SK-N-SH treated with all-trans-retinoic acid at 6 μM for 48 hours (cell line): ENCODE measurements around the gene TAS2R60.

Experiments used
- ATAC-seq: fragments of 200-7000 bp; cut with Tn5 transposase; 3 replicates; pipeline ENCODE4 v1.9.1; 2020; ENCODE audit warnings: mild to moderate bottlenecking, moderate library complexity
- ARNTL ChIP-seq: fragments of 450-650 bp; formaldehyde crosslinking; IDR thresholded peaks from 2 replicates; pipeline ENCODE4 v1.5.0; 2020; ENCODE audit warnings: low read depth, mild to moderate bottlenecking, moderate library complexity, borderline replicate concordance
- BACH2 ChIP-seq: fragments of 250-450 bp; sonication (Bioruptor Pico); IDR thresholded peaks from 2 replicates; pipeline ENCODE4 v1.9.0; 2021; ENCODE audit warnings: mild to moderate bottlenecking, borderline replicate concordance
- CREB5 ChIP-seq: fragments of 250-450 bp; sonication (Bioruptor Pico); IDR thresholded peaks from 2 replicates; pipeline ENCODE4 v1.5.1; 2020; ENCODE audit warnings: low read depth, mild to moderate bottlenecking, moderate library complexity
- ESRRG ChIP-seq: fragments of 250-450 bp; sonication (Bioruptor Pico); IDR thresholded peaks from 2 replicates; pipeline ENCODE4 v1.6.1; 2021; ENCODE audit warnings: mild to moderate bottlenecking
- GLIS3 ChIP-seq: fragments of 250-450 bp; sonication (Bioruptor Pico); IDR thresholded peaks from 2 replicates; pipeline ENCODE4 v1.5.0; 2020; ENCODE audit warnings: mild to moderate bottlenecking, moderate library complexity
- ISL1 ChIP-seq: fragments of 250-450 bp; sonication (Bioruptor Pico); IDR thresholded peaks from 2 replicates; pipeline ENCODE4 v2.1.2; 2022; ENCODE audit warnings: mild to moderate bottlenecking, moderate library complexity
- OSR1 ChIP-seq: fragments of 250-450 bp; sonication (Bioruptor Pico); IDR thresholded peaks from 2 replicates; pipeline ENCODE4 v1.8.0; 2022; ENCODE audit warnings: moderate library complexity, mild to moderate bottlenecking, inconsistent platforms
- PATZ1 ChIP-seq: fragments of 250-450 bp; sonication (Bioruptor Pico); IDR thresholded peaks from 2 replicates; pipeline ENCODE4 v1.8.0; 2020; ENCODE audit warnings: mild to moderate bottlenecking, moderate library complexity, borderline replicate concordance
- POU6F1 ChIP-seq: fragments of 250-450 bp; sonication (Bioruptor Pico); IDR thresholded peaks from 2 replicates; pipeline ENCODE4 v1.8.0; 2021; ENCODE audit warnings: low read depth, mild to moderate bottlenecking, moderate library complexity, borderline replicate concordance
- PPARA ChIP-seq: fragments of 250-450 bp; sonication (Bioruptor Pico); IDR thresholded peaks from 2 replicates; pipeline ENCODE4 v1.5.0; 2020; ENCODE audit warnings: mild to moderate bottlenecking, borderline replicate concordance
- RARB ChIP-seq: fragments of 250-450 bp; sonication (Bioruptor Pico); IDR thresholded peaks from 2 replicates; pipeline ENCODE4 v1.8.0; 2021; ENCODE audit warnings: mild to moderate bottlenecking, moderate library complexity
- TCF4 ChIP-seq: fragments of 250-450 bp; sonication (Bioruptor Pico); IDR thresholded peaks from 2 replicates; pipeline ENCODE4 v1.8.0; 2021; ENCODE audit warnings: mild to moderate bottlenecking, moderate library complexity, borderline replicate concordance
- TOX ChIP-seq: fragments of 250-450 bp; sonication (Bioruptor Pico); IDR thresholded peaks from 2 replicates; pipeline ENCODE4 v1.8.0; 2021; ENCODE audit warnings: mild to moderate bottlenecking, moderate library complexity, borderline replicate concordance
- TSHZ2 ChIP-seq: fragments of 250-450 bp; sonication (Bioruptor Pico); IDR thresholded peaks from 2 replicates; pipeline ENCODE4 v1.5.0; 2020; ENCODE audit warnings: mild to moderate bottlenecking, moderate library complexity
- ZC3H10 ChIP-seq: fragments of 250-450 bp; sonication (Bioruptor Pico); IDR thresholded peaks from 2 replicates; pipeline ENCODE4 v1.5.1; 2021; ENCODE audit warnings: mild to moderate bottlenecking, moderate library complexity
- ZFP30 ChIP-seq: fragments of 450-650 bp; formaldehyde crosslinking; IDR thresholded peaks from 2 replicates; pipeline ENCODE4 v1.5.0; 2022; ENCODE audit warnings: mild to moderate bottlenecking, moderate library complexity
- ZNF565 ChIP-seq: fragments of 450-650 bp; formaldehyde crosslinking; conservative IDR thresholded peaks from 2 replicates; pipeline ENCODE4 v1.5.0; 2020; ENCODE audit warnings: low read depth, mild to moderate bottlenecking, moderate library complexity
- ZNF70 ChIP-seq: fragments of 450-650 bp; formaldehyde crosslinking; IDR thresholded peaks from 2 replicates; pipeline ENCODE4 v1.5.0; 2020; ENCODE audit warnings: mild to moderate bottlenecking, moderate library complexity
- ZNF8 ChIP-seq: fragments of 450-650 bp; formaldehyde crosslinking; IDR thresholded peaks from 2 replicates; pipeline ENCODE4 v1.5.0; 2020; ENCODE audit warnings: mild to moderate bottlenecking, moderate library complexity

Gene TAS2R60

GRCh38 chr7:143443153-143443552 lies at the start of gene TAS2R60:
TSS of gene TAS2R60 (plus strand) at chr7:143443453. CDS start at chr7:143443453, 0 bp downstream.
- no peak for TF ChIP-seq POU6F1 (CRISPR knock-in tag)
- no peak for ATAC-seq

- ATAC-seq, result peak; percentile 0
- peak; percentile 82; the same call in 1 of the 2 replicates for TF ChIP-seq GLIS3
- TF ChIP-seq ESRRG, result no peak
- 0 out of 2 replicates have a peak, but pooled peaks have one; percentile 81 for TF ChIP-seq RARB
- no peak for TF ChIP-seq ARNTL (CRISPR knock-in tag)
- peak; percentile 49 for TF ChIP-seq PATZ1
- peak; percentile 79; the same call in 1 of the 2 replicates for TF ChIP-seq TOX (CRISPR knock-in tag)
- TF ChIP-seq ZC3H10 (CRISPR knock-in tag), result peak; percentile 89
- TF ChIP-seq, all 23 proteins: peak for 5
Observed at GRCh38 chr7:143394068-143394467, 49.2 kb upstream of the TAS2R60 start.

GRCh38 chr7:143394777-143395176 lies 48.5 kb upstream of the TAS2R60 start:
- no peak for TF ChIP-seq PPARA (CRISPR knock-in tag)
- TF ChIP-seq BACH2, result no peak
- no peak for TF ChIP-seq ISL1 (CRISPR knock-in tag)
- no peak for TF ChIP-seq ZNF70
- TF ChIP-seq ZNF8 (CRISPR knock-in tag), result no peak
- TF ChIP-seq ZNF565 (CRISPR knock-in tag), result no peak
- TF ChIP-seq PATZ1, result no peak; the same call in 1 of the 2 replicates
- no peak for TF ChIP-seq GLIS3
- no peak for TF ChIP-seq CREB5 (CRISPR knock-in tag)
- no peak; the same call in 1 of the 2 replicates for TF ChIP-seq TOX (CRISPR knock-in tag)
- no peak for TF ChIP-seq TCF4 (CRISPR knock-in tag)
- no peak for TF ChIP-seq ESRRG
- no peak for TF ChIP-seq ZC3H10 (CRISPR knock-in tag)
- TF ChIP-seq RARB, result no peak
- no peak for TF ChIP-seq POU6F1 (CRISPR knock-in tag)
- TF ChIP-seq OSR1 (CRISPR knock-in tag), result no peak
- no peak for TF ChIP-seq ZFP30 (CRISPR knock-in tag)
- no peak for TF ChIP-seq ARNTL (CRISPR knock-in tag)
- TF ChIP-seq TSHZ2 (CRISPR knock-in tag), result no peak
- TF ChIP-seq, all 23 proteins: peak for 0
- peak; percentile 3 for ATAC-seq
